HG03354 (cell line): ENCODE data around the gene SNX10.
A peak's percentile ranks its signal among the peaks of the same experiment; 100 is the strongest.

ENCODE experiments used
- ATAC-seq: cut with Tn5 transposase; IDR thresholded peaks from one replicate; pipeline ENCODE4 v1.9.1; 2021; ENCODE audit warnings: mild to moderate bottlenecking; ENCODE audit not compliant: unreplicated experiment, poor library complexity, severe bottlenecking

SNX10 gene

DNA sequence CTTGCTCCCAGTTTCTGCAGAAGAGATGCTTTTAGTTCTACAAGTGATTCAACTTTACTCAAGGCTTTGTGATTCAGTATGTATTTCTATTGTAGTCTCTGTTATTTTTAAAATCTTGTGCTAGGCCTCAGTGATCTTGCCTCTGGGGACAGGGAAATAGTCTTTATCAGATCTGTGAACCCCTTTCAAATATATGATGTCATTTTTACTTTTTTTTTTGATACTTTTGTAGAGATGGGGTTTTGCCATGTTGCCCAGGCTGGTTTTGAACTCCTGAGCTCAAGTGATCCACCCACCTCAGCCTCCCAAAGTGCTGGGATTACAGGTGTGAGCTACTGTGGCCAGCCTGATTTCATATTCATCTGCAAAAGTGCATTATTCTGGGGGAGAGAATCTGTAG, 3.4 kb downstream of the SNX10 start:
- no peak for ATAC-seq

DNA sequence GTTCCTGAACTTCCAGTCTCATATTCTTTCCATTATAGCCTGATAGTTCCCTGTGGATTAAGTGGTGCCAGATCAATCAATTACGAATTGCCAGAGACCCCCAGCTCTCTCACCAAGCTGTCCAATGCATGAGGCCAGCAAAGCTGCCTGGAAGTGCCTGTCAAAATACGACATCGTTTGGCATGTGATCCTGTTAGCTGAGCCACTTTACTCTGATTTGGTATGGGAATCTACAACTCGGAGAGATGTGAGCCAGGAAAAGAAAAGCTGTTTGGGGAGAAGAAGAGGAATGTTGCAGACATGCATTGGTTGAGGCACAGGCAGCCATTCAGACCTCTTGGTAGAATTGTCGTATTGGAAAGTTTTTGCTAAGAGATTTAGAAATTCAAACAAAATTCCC, 3.9 kb downstream of the SNX10 start:
- ATAC-seq = no peak

DNA sequence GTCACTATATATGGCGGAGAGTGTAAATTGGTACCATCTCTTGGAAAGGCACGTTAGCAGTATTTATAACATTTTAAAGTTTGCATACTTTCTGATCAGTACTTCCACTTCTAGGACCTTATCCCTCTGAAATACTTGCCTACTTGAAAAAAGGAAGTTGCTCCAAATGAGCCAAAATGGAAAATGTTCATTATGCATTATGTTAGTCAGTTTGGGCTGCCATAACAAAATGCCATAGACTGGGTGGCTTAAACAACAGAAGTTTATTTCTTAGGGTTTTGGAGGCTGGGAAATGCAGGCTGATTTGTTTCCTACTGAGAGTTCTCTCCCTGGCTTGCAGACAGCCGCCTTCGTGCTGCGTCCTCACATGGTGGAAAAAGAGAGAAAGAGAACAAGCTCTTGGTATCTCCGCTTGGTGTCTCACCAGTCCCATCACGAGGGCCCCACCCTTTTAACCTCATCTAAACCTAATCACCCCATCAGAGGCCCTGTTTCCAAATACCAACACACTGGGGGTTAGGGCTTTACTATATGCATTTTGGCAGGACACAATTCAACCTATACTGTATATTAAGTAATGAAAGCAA, 6.9 kb downstream of the SNX10 start:
- no peak for ATAC-seq

DNA sequence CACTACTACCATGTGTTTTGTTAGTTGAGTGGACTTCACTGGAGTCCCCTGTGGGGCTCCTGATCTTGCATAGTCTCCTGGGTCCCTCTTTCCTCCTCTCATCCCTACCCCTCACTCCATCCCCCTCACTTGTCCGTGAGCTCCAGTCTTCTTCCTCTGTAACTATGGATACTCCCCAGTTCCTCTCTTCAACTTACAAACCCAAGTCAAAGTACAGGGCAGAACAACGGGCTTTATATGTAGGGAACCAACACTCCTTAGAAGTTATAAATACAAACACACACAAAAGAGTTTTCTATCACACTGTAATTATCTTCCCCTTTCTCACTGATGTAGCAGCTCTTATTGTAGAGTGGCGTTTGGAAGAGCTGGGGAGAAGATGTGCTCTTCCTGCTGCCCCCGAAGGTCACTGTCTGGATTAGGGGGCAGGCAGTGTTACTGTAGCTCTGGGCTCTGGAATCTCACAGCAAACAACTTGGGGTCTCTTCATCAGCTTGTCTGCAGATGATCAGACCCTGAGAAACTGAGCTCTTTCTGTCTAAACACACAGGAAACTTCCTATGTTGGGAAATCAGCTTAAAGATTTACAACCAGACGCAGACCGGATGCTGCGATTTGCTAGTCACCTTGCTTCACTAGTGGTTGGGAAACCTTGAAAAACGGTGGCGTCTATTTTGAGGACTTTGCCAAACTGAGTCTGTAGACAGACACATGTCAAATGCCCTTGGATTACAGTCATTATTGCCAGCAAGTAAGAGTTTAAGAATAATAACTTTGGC, 13.6 kb downstream of the SNX10 start:
- peak; percentile 69 for ATAC-seq

DNA sequence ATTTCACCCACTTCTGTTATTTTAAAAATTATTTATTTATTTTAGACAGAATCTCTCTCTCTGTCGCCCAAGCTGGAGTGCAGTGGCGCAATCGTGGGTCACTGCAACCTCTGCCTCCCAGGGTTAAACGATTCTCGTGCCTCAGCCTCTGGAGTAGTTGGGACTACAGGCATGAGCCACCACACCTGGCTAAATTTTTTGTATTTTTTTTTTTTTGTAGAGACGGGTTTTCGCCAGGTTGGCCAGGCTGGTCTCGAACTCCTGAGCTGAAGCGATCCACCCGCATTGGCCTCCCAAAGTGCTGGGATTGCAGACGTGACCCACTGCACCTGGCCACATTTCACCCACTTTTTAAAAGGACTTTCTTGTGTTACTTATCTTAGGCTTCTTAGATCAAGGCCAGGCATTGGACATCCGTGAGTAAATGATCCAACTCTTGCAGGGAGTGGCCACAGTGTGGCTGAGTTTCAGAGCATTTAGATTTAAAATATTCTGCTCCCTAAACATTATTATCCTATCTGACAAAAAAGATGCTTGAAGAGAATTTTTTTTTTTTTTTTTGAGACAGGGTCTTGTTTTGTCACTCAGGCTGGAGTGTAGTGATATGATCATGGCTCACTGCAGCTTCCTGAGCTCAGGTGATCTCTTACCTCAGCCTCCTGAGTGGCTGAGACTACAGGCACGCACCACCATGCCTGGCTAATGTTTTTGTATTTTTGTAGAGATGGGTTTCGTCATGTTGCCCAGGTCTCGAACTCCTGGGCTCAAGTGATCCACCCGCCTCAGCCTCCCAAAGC, 14.4 kb downstream of the SNX10 start:
- no peak for ATAC-seq

DNA sequence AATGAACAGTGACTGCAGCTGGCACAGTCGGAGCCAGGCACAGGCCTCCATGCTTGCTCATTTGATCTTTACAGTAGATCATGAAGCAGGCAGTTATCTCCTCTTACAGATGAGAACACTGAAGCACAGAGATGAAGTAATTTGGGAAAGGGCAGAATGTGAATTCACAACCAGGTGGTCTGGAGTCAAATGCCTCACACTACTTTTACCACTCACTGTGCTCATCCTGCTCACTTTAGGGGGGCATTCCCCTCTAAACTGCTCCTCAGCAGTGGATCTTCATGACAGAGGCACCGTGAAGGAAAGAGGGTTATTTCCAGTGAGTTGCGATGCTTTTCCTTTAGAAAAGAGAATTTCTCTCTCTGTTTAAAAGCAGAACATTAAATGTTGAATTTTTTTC, 15.1 kb downstream of the SNX10 start:
- ATAC-seq = no peak

DNA sequence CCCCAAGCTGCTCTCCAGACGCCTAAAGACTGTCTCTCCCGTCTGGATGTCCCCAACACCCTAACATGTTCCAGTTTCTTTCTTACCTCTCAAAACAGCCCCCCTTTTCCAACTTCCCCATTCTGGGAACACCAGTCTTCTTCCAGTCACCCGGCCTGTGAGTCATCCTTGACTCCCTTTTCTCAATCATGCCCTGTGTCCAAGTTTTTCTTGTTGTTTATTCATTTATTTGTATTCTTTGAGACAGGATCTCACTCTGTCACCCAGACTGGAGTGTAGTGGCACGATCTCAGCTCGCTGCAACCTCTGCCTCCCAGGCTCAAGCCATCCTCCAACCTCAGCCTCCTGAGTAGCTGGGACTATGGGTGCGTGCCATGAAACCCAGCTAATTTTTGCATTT, 15.6 kb downstream of the SNX10 start:
- ATAC-seq = no peak

DNA sequence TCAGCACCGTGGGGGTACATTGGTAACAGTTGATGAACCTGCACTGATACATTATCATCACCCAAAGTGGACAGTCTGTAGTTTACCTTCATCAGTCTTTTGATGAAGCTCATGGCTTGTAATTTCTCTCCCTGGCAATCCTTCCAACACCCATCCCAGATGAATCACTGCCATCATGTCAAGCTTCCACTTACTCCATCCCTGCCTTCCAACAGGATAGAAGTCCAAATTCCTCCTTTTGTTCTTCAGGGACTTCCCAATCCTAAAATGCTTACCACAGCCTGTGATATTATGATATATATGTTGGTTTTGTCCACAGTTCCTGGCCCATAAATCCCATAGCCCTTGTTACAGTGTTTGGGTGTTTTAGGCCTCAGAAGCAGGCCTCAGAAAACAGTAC, 16.1 kb downstream of the SNX10 start:
- ATAC-seq = no peak

DNA sequence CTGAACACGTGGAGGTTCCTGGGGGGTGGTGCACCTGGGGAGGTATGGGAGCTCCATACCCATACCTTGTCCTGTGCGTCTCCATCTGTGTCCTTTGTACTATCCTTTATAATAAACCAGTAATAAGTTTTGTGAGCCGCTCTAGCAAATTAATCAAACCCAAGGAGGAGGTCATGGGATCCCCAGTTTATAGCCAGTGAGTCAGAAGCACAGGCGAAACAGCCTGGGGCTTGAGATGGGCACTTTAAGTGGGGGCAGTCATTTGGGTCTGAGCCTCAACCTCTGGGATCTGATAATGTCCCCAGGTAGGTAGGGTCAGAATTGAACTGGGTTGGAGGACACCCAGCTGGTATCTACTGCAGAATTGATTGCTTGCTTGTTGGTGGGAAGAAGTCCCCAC, 16.9 kb downstream of the SNX10 start:
- ATAC-seq = no peak

DNA sequence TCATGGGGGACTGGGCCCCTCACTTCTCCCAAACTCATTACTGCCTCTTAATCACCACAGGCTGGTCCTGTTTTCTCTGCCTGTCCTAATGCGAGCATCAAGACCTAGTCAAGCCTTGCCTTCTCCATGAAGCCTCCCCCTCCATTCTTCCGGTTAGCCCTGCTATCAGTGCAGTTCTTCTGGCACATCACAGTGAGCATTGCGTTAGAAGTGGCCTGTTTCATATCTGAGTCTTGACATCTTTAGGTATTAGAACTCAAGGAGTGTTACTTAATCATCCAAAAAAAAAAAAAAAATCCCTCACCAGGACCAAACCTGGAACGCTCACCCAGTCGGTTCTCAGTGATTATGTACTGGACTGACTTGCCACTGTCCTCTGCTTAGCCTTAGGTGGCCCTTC, 17.4 kb downstream of the SNX10 start:
- ATAC-seq = no peak

DNA sequence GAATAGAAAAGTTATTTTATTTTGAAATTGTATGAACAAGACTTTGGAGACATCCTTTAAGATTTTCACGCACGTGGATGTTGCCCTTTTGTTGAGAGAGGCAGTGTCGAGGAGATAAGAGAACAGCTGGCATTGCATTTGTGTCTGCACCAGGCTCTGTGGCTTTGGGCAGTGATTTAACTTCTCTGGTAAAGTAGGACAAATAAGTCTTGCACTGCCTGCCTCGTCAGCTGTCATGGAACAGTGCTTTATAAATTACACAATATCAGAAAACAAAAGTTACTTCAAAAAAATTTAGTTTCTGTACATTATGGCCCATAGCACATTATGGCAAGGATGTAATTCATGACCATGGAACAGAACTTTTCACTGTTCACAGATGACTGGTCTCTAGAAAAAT, 20.1 kb downstream of the SNX10 start:
- ATAC-seq = no peak

DNA sequence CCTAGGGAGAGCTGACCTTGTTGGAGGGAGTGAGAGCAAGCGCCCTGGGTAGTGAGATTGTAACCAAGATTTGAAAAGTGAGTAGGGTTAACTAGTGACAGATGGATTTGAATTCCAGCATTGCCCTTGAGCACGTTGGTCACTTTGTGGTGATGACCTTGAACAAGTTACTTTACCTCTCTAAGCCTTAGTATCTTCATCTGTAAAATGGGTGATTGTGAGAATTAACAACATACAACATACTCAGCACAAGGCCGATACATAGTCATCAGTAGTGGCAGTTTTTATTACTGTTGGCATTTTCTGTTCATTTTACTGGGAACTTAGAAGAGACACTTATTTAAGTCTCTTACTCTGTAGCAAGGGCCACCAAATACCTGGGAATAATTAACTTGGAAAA, 25.5 kb downstream of the SNX10 start:
- ATAC-seq = no peak

DNA sequence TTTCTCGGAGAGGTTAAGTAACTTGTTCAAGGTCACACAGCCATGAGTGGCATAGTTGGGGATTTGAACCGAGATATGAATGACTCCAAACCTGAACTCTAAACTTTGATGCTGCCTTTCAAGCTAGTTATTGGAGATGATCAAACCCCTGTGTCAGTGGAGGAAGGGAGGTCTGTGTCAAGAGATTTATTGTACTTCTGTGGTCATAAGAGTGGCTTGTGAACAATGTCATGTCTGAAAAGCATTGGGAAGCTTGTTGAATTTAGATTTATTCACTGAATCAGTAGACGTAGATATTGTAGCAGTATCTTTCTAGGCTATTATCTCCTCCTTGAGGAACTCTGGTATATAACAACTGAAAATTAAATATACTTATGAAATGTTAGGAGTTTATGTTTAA, 27.3 kb downstream of the SNX10 start:
- no peak for ATAC-seq

DNA sequence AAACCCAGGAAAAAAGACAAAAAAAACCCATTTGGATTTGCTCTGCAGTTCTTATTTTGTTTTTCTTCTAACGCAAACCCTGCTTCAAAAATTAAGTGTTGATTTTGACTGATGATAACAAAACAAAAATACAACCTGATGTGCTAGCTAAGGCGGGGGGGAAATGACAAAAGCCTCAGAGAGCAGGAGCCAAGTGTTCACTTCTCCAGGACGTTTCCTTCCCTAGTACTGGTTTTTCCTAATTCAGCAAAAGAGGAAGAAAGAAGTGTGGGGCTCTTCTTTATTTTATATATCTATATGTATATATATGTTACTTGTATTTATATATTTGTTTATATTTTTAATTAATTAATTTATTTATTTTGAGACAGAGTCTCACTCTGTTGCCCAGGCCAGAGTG, 28.0 kb downstream of the SNX10 start:
- no peak for ATAC-seq

DNA sequence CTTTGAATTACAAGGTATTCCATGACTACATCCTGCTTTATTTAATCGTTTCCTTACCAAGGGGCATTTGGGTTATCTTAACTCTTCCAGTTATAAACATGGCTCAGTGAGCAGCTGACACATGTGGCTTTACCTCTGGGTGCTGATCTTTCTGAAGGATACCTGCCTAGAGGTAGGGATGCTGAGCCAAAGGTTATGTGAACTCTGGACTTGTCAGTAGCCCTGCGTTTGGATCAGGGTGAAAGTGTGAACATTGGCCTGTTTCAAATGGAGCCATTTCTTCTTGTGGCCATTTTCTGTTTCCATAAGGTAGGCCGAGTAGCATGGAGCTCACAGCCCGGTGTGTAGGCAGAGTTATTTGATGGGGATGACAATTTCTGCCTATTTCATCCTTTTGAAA, 29.2 kb downstream of the SNX10 start:
- no peak for ATAC-seq

DNA sequence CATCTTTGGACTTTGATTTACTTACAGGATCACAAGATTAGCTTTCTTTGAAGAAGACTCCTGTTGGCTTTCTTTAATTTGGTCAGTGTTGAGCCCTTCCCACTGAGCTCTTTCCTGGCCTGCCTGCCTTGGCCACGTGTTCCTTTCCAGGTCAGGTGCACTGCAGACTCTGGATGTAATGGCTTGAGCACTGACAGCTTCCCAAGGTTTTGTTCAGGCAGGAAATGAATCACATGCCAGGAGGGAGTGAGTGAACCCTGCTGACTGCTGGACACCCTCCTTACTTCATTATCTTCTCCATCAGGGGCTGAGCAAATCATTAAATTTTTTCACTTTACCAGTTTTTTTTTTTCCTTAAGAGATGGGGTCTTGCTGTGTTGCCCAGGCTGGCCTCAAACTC, 29.8 kb downstream of the SNX10 start:
- ATAC-seq = no peak

DNA sequence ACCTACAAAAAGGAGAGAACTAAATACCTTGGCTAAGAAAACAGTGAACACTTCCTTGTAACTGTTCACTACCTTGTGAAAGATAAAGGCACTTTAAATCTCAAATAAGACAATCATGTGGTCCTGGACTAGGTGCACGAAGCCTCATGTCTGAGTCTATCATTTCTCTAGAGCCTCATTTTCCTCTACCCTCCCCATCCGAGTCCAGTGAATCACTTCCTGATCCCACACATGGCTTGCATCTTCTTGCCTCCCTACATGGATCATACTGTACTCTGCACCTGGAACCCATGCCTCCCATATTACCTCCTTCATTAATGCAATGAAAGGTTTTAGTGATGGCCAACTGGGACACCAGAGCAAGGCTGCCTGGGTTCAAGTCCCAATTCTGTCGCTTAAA, 34.5 kb downstream of the SNX10 start:
- ATAC-seq = no peak

DNA sequence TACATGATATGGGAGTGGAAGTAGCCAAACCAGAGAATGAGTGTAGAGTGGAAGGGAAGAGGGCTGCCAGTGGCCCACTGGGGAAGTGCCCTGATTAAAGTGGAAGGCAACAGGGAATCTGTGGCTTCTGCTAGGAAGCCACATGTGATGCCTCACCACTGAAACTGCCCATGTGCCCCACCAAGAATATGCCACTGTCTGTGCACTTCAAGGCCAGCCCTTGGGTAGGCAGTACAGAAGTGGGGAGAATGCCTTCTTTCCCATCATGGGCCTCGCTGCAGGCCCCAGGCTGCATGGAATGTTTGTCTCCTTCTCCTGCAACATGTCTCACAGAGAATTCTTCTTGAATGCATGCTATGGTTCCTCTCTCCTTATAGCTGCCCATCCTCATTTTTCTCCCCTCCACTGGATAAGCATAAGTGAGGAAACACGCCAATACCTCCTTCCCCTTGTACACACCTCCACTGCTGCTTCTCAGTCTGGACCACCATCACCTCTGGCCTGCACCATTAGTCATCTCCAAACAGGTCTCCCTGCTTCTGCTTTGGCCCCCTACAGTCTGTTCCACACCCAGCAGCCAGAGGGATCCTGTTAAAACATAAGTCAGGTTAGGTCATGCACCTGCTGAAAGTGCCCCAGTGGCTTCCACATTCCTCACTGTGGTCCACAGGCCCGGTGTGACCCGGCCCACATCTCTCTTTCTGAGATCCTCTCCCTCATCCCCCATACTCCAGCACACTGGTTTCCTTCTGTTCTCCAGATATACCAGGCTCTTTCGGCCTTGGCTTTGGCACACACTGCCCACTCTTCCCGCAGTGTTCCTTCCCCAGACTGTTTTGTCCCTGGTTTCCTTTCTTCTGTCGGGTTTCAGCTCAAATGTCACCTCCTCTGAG, 37.1 kb downstream of the SNX10 start:
- ATAC-seq = peak; percentile 79

DNA sequence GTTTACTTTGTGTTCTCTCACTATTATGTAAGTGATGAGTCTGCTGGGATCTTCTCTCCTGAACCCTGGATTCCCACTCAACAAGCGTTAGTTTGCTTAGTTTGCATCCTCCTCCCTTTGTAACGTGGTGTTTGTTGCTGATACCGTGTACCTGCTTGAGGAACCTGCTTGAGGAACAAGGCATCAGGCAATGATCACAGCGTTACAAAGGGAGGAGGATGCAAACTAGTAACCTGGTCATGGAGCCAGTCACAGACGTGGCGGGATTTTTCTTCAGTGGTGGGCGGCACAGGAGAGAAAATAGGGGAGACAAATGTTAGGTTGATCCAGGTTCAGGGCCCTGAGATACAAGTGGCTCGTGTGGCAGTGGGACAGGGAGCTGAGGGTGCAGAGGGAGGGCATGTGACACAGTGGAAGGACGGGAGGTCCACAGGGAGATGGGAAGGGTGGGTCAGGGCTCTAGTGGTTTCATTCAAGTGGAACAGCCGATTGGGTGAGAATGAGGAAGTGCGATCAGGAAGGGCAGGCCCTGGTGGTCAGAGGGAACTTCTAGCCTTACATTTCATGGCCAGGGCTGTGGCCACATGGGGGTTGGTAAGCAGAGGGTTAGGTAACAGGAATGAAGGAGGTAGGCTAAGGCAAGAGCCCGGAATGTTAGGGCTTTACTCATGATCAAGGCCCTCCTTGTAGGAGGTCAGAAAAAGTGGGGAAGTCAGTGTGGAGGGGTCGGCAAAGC, 38.0 kb downstream of the SNX10 start:
- ATAC-seq = peak; percentile 46
